Naive thymus-derived CD8-positive, alpha-beta T cell (primary cell): ENCODE measurements around the gene THSD7B. TPM values are rescaled to one million over a fixed set of nuclear protein-coding genes. Genes with fewer than 3 reads are reported as not detected.
"Not testable (repeated sequence)": the region's sequence is repeated elsewhere in the genome, so short reads cannot be mapped to it uniquely, and the experiment has no call there.

Experiments
- ATAC-seq, 2 donors: fragments of 150-1000 bp; cut with Tn5 transposase in 1 of 2; sonication (Bioruptor Pico), chemical (Tn5 transposase) in 1 of 2; 1 replicate in 1 of 2; 2 replicates in 1 of 2; pipeline ENCODE4 v1.10.0; 2021; ENCODE audit warnings: mild to moderate bottlenecking in 2 of 2, moderate library complexity in 2 of 2
- POLR2A ChIA-PET: fragments of 350-600 bp; sonication (Branson Sonifier 250); formaldehyde crosslinking; loops from one replicate; lab custom pipeline; 2021; ENCODE audit warnings: antibody characterized with exemption; lab: Charles Lee
- DNase-seq, 10 donors: peaks; one replicate each; pipeline versions ENCODE4 v3.0.0 to v3.0.0-alpha.2; 2020 to 2022
- H3K27ac Mint-ChIP-seq, 10 donors: one replicate each; pipeline ENCODE4 v1.8.0; 2020 to 2022; ENCODE audit warnings: mild to moderate bottlenecking in 10 of 10, mixed read lengths in 10 of 10, moderate library complexity in 4 of 10, inconsistent platforms in 1 of 10
- H3K27me3 Mint-ChIP-seq, 5 donors: one replicate each; pipeline ENCODE4 v1.8.0; 2021 to 2022; ENCODE audit warnings: mixed read lengths in 5 of 5
- H3K36me3 Mint-ChIP-seq, 3 donors: one replicate each; pipeline ENCODE4 v1.8.0; 2020 to 2022; ENCODE audit warnings: mixed read lengths in 3 of 3, mild to moderate bottlenecking in 2 of 3, inconsistent platforms in 1 of 3
- H3K4me1 Mint-ChIP-seq, 4 donors: one replicate each; pipeline ENCODE4 v1.8.0; 2021 to 2022; ENCODE audit warnings: mixed read lengths in 4 of 4
- H3K4me3 Mint-ChIP-seq, 10 donors: one replicate each; pipeline ENCODE4 v1.8.0; 2020 to 2022; ENCODE audit warnings: mild to moderate bottlenecking in 10 of 10, mixed read lengths in 10 of 10, moderate library complexity in 6 of 10, inconsistent platforms in 1 of 10
- H3K9me3 Mint-ChIP-seq, 9 donors: one replicate each; pipeline ENCODE4 v1.8.0; 2020 to 2022; ENCODE audit warnings: mixed read lengths in 9 of 9, mild to moderate bottlenecking in 3 of 9, inconsistent platforms in 1 of 9, moderate library complexity in 1 of 9
- polyA plus RNA-seq, 3 donors: library from polyadenylated mRNA; unstranded; fragments of 300-500 nt; fragmentation: Illumina TruSeq; gene quantifications; one replicate each; pipeline ENCODE4 v1.2.3, GENCODE V29; 2021
- total RNA-seq, 8 experiments: library from RNA in 2 of 8; stranded (reverse) in 2 of 8; gene quantifications; one replicate each; pipeline ENCODE4 v1.2.3 and lab custom pipeline; 2021 to 2026

The THSD7B gene
- total and polyA plus RNA-seq, 5 experiments from 2014 or later, result not detected

DNA sequence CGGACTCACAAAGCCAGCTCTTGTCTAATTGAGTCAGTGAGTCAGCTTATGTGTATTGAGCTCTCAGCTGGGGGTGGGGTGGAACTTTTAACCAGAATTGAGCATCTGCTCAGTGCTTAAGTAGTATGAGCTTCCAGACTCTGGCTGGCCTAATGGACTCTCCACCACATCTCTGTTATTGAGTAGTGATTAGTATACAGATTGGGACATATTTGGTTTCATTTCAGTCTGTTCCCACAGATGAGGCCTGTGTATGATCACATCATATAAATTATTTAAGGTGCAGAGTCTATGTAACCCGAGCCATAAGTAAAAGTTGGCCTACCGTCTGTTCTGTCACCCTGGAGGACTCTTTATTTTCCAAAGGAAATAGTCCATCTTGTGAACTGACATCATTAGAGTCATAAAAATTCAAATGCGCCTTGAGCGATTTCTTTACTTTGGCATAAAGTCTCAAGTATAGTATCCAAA lies 152.1 kb downstream of the THSD7B start:
- Mint-ChIP-seq H3K4me3 (no peak overlapping the region), H3K4me1 (no peaks in the 10 kb centered on the region), H3K9me3 (peaks cover 0 to 5% (median 0%) of the 10 kb centered on the region in 9 donors), H3K27me3 (peaks cover 0 to 11% (median 2%) of the 10 kb centered on the region in 5 donors), H3K27ac (no peak overlapping the region), H3K36me3 (no peaks in the 10 kb centered on the region)
- POLR2A ChIA-PET, result no interaction called here
- ATAC-seq, result no peak
- DNase-seq, result no peak

DNA sequence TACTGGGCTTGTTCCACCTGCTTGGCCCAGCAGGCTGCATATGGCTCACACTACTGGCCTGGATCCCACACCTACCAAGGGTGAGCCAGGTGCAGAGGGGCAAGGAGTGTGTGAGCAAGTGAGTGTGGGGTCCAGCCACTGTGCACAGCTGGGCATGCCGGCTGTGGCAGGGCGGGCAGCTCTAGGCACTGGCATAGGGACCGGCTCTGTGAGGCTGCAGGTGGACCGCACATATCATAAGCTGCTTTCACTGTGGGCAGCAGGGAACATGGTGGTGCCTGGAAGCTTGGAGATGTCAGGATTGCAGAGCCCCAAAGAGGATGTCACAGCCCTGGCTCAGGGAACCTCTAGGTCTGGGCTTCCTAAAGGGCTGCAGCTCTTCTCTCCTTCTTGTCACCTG lies 154.3 kb downstream of the THSD7B start:
- no peak overlapping the region for H3K4me3 Mint-ChIP-seq
- DNase-seq, result no peak
- H3K36me3 Mint-ChIP-seq, result no peaks in the 10 kb centered on the region
- peaks cover 0 to 6% (median 2%) of the 10 kb centered on the region in 9 donors for H3K9me3 Mint-ChIP-seq
- ATAC-seq, result no peak
- peaks cover 0 to 2% (median 0%) of the 10 kb centered on the region in 5 donors for H3K27me3 Mint-ChIP-seq
- POLR2A ChIA-PET, result no interaction called here
- no peaks in the 10 kb centered on the region for H3K4me1 Mint-ChIP-seq
- no peak overlapping the region for H3K27ac Mint-ChIP-seq

DNA sequence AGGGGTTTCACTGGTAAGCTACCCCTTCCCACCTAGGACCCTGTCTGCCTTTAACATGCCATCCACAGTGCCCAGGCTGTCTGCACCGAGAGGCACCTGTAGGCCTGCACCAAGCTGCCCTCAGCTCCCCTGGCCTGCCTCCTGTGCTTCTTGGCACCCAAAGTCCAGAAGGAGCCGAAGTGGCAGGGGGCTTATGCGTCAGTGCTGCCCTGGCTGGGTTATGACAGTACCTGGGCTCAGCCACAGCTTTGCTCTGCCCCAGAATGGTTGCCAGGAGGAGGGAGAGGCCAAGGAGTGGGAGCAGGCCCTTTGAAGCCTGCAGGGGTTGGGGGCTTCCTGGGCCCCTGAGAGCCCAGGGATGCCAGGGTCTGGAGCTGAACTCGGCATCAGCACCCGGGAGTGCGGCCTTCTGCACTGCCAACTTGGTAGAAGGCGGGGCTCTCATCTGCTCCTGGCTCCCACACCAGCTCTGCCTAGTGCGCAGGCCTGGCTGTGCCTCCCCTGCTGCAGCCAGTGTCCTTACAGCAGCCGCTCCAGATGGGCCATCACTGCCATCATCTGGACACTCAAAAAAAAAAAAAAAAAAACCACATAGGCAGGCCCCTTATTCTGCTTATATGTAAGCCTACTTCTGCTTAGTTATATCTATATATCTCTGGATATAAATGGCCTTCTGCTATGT lies 155.4 kb downstream of the THSD7B start:
- no peaks in the 10 kb centered on the region for H3K4me1 Mint-ChIP-seq
- POLR2A ChIA-PET, result no interaction called here
- no peaks in the 10 kb centered on the region for H3K27me3 Mint-ChIP-seq
- no peaks in the 10 kb centered on the region for H3K36me3 Mint-ChIP-seq
- no peak overlapping the region for H3K27ac Mint-ChIP-seq
- DNase-seq (no peak), ATAC-seq (no peak)
- peaks cover 0 to 6% (median 3%) of the 10 kb centered on the region in 9 donors for H3K9me3 Mint-ChIP-seq
- H3K4me3 Mint-ChIP-seq, result no peak overlapping the region

DNA sequence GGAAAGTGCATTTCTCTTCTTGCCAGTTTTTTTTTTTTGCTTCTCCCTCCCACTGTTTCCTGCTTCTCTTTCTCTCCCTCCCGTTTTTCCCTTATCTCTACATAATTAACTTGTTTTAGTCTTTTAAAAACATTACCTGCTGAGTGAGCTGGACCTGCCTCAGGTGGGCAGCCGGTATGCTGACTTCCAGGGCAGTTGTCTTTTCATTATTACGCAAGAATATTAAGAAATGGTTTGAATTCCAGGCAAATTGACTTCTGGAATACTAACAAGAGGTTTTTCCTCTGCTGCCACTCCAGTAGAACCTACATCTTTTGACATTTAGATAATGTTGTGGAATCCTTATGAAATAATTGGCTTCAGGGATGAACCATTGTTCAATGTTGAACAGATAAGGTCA lies 161.8 kb downstream of the THSD7B start:
- H3K4me1 Mint-ChIP-seq, result no peaks in the 10 kb centered on the region
- H3K27ac Mint-ChIP-seq, result no peak overlapping the region
- no peaks in the 10 kb centered on the region for H3K36me3 Mint-ChIP-seq
- peaks cover 0 to 19% (median 3%) of the 10 kb centered on the region in 9 donors for H3K9me3 Mint-ChIP-seq
- POLR2A ChIA-PET, result no interaction called here
- no peak overlapping the region for H3K4me3 Mint-ChIP-seq
- DNase-seq (no peak), ATAC-seq (no peak)
- peaks cover 6 to 13% (median 11%) of the 10 kb centered on the region in 5 donors for H3K27me3 Mint-ChIP-seq

DNA sequence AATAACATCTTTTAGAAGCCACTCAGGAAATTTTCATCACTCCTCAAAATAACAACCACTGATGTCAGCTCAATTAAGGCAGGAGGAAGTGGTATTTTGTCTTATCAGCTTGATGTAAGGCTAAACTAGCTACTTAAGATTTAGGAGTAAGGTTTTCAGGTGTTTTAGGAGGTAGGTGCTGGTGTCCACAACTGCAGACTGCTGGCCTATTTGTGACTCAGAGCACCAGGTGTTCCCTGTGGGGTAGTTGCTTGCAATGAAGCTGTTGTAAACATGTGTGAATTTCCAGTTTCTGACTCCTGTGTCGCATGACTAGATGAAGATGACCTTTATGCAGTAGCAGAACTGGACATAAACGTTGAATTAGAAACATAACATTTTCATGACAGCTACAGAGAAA lies 164.2 kb downstream of the THSD7B start:
- Mint-ChIP-seq H3K4me3 (no peak overlapping the region), H3K4me1 (no peaks in the 10 kb centered on the region), H3K27ac (peak overlapping the region in 1 of 10 donors; percentile 68), H3K36me3 (no peaks in the 10 kb centered on the region), H3K9me3 (peaks cover 0 to 14% (median 0%) of the 10 kb centered on the region in 9 donors), H3K27me3 (peaks cover 6 to 13% (median 11%) of the 10 kb centered on the region in 5 donors)
- ATAC-seq (no peak), DNase-seq (no peak)
- POLR2A ChIA-PET, result no interaction called here

DNA sequence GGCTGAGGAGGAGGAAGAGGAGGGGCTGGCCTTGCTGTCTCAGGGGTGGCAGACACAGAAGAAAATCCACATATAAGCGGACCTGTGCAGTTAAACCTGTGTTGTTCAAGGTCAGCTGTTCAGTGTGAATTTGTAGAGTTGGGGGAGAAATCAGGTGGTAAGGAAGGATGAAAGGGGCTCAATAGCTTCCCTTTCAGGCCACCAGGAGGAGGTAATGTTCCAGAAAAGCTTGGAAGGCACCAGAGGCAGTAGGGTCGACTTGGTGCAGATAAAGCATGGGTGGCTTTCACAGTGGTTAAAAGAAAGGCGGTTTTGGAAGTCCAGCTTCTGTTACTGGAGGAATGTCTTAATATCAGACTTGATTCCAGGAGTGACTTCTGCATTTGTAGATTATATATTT lies 167.4 kb downstream of the THSD7B start:
- no peaks in the 10 kb centered on the region for H3K4me1 Mint-ChIP-seq
- POLR2A ChIA-PET, result no interaction called here
- no peak for DNase-seq
- H3K27ac Mint-ChIP-seq, result no peak overlapping the region
- peaks cover 0 to 5% (median 2%) of the 10 kb centered on the region in 5 donors for H3K27me3 Mint-ChIP-seq
- H3K4me3 Mint-ChIP-seq, result no peak overlapping the region
- peaks cover 0 to 3% (median 0%) of the 10 kb centered on the region in 3 donors for H3K36me3 Mint-ChIP-seq
- no peak for ATAC-seq
- H3K9me3 Mint-ChIP-seq, result peaks cover 0 to 9% (median 0%) of the 10 kb centered on the region in 9 donors

DNA sequence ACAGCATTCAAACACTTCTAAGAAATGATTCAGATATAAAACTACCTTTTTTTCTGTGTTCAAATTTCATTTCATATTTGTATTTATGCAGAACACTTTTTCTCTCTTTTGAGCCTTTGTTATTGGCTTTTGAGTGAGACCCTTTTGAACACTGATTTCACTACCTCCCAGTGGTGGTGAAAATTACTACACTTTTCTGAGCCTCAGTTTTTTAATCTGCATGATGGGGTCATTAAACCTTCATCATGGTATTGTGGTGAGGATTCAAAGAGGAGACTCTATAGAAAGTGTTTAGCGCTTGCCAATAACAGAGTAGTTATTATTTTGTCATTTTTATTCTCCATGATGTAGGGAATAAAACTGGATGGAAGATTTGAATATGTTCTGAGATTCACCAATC lies 169.8 kb downstream of the THSD7B start:
- Mint-ChIP-seq H3K27ac (no peak overlapping the region), H3K9me3 (peaks cover 0 to 25% (median 0%) of the 10 kb centered on the region in 9 donors), H3K4me3 (no peak overlapping the region)

DNA sequence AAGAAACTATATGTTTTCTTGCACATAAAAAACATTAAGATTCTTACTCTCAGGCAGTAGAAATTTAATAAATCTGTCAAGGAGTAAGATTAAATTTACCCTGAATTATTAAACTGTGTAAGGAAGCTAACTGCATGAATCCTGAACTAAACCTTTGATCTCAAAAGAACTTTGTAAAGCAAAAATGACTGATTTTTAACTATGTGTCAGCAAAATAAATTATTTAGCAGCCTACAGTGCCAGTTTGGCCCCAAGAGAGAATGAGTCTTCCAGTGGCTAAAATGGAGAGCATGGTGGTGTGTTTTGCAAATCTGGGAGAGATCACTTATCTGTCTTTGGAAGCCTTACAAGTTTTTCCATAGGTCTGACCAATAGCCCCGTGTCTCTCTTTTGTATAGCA lies 190.7 kb downstream of the THSD7B start:
- Mint-ChIP-seq H3K27ac (no peak overlapping the region), H3K4me1 (no peaks in the 10 kb centered on the region), H3K9me3 (peaks cover 0 to 4% (median 0%) of the 10 kb centered on the region in 9 donors), H3K36me3 (no peaks in the 10 kb centered on the region), H3K27me3 (peaks cover 0 to 2% (median 0%) of the 10 kb centered on the region in 5 donors), H3K4me3 (no peak overlapping the region)
- POLR2A ChIA-PET, result no interaction called here
- DNase-seq, result no peak
- ATAC-seq, result no peak

More for the DNA sequence above, 169.8 kb downstream of the THSD7B start:
- no peaks in the 10 kb centered on the region for H3K4me1 Mint-ChIP-seq
- H3K27me3 Mint-ChIP-seq, result peaks cover 0 to 3% (median 0%) of the 10 kb centered on the region in 5 donors
- POLR2A ChIA-PET, result no interaction called here
- ATAC-seq (no peak), DNase-seq (no peak)
- H3K36me3 Mint-ChIP-seq, result peaks cover 0 to 3% (median 0%) of the 10 kb centered on the region in 3 donors

DNA sequence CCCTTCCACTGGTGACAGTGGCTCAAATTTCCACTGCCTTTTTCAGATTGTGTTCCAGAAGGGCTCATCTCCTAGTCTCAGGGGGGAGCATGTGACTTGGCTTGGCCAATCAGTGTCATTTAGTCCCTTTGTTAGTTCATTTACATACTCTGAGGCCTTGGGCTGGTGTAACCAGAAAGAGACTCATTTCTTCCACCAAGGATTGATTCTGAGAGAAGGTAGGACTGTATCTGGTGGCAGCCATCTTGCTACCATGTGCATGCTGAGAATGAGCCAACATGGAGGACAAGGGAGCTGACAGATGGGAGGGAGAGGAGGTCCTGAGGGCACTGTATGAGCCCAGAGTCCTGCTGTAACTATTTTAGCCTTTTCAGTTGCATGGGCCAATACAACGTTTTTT lies 191.7 kb downstream of the THSD7B start:
- POLR2A ChIA-PET, result no interaction called here
- DNase-seq (no peak), ATAC-seq (no peak)
- H3K36me3 Mint-ChIP-seq, result no peaks in the 10 kb centered on the region
- H3K4me1 Mint-ChIP-seq, result no peaks in the 10 kb centered on the region
- no peak overlapping the region for H3K27ac Mint-ChIP-seq
- peaks cover 0 to 7% (median 0%) of the 10 kb centered on the region in 9 donors for H3K9me3 Mint-ChIP-seq
- peaks cover 0 to 2% (median 0%) of the 10 kb centered on the region in 5 donors for H3K27me3 Mint-ChIP-seq
- H3K4me3 Mint-ChIP-seq, result no peak overlapping the region

DNA sequence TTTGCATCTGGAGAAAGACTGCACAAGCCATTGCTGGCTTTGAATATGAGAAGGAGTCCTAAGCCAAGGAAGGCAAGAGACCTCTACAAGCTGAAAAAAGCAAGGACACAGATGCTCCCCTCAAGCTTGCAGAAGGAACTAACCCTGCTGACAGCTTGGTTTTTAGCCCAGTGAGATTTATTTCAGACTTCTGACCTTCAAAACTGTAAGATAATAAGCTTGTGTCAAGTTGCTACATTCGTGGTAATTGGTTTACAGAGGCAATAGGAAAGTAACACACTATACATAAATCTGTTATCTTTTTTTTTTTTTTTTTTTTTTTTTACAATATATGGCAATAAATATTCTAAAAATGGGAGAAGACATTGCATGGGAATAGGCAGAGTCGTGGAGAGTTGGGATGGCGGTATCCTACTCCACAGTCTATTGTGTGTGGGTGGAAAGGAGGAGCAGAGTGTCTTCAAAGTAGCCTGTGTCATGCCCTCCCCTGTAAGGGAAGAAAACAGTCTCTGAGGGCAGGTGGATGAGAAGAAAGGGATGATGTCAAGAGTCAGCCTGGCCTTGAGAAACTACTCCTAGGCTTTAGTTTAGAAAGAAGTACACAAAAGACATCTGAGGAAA lies 196.9 kb downstream of the THSD7B start:
- ATAC-seq (no peak), DNase-seq (no peak)
- Mint-ChIP-seq H3K9me3 (peaks cover 0 to 9% (median 0%) of the 10 kb centered on the region in 9 donors), H3K4me3 (no peak overlapping the region), H3K27ac (peak overlapping the region in 1 of 10 donors; percentile 46), H3K4me1 (peaks cover 0 to 2% (median 0%) of the 10 kb centered on the region in 4 donors), H3K36me3 (no peaks in the 10 kb centered on the region), H3K27me3 (peaks cover 0 to 10% (median 2%) of the 10 kb centered on the region in 5 donors)
- POLR2A ChIA-PET, result no interaction called here

DNA sequence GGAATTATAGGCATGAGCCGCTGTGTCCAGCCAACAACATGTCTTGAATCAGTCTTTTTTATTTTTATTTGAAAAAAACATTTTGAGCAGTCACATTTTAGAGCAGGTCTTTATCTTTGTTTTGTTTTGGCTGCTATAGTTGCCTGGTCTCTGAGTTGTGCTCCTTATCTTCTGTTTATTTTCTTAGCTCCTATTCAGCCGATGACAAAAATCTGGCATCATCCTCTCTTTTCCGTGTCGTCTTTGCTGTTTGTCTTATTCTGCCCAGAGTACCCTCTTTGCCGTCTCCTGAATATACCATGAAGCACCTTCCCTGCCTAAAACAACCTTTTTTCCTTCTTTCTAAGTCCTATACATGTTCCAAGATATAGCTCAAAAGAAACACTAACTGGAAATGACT lies 201.1 kb downstream of the THSD7B start:
- Mint-ChIP-seq H3K36me3 (no peaks in the 10 kb centered on the region), H3K4me3 (no peak overlapping the region), H3K27ac (no peak overlapping the region), H3K9me3 (peaks cover 0 to 9% (median 0%) of the 10 kb centered on the region in 9 donors), H3K27me3 (peaks cover 0 to 10% (median 1%) of the 10 kb centered on the region in 5 donors), H3K4me1 (peaks cover 0 to 2% (median 0%) of the 10 kb centered on the region in 4 donors)
- DNase-seq, result no peak
- POLR2A ChIA-PET, result no interaction called here
- ATAC-seq, result no peak

DNA sequence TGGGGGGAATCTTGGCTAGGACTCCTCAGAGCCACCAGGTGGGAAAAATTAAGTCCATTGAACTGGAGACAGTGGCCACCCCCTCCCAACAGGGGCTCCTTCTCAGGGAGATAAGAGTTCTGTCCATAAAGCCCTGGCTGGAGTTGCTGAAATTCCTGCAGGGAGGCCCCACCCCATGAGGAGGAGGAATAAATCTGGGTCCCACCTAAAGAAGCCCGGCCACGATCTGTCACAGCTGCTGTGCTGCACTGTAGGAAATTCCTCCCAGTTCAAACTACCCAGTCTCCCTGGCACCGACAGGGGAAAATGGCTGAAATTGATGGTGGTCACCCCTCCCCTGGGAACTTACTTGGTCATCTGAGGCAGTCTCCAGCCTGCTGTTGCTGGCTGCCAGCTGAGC lies 215.0 kb downstream of the THSD7B start:
- no peak for ATAC-seq
- Mint-ChIP-seq H3K27ac (no peak overlapping the region), H3K27me3 (peaks cover 0 to 36% (median 7%) of the 10 kb centered on the region in 5 donors)

DNA sequence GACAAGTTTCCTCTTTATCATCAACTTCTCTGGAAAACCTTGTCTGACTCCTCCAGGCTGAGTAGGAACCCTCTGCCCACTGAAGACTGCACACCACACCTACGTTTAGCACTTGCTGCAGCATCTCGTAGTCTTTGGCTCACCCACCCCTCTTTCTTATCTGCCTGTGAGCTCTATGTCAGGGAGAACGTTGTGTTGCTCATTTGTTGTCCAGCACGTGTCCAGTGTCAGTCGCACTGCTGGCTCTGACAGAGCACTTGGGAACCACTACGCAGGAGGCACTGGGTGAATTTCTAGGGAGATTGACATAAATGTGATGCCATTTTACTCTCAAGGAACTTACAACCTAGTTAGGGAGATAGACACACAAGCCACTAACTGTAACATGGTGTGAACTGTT lies 216.3 kb downstream of the THSD7B start:
- DNase-seq, H3K4me1 Mint-ChIP-seq, H3K36me3 Mint-ChIP-seq, H3K4me3 Mint-ChIP-seq, ATAC-seq, POLR2A ChIA-PET, H3K9me3 Mint-ChIP-seq: not testable (repeated sequence)
- H3K27ac Mint-ChIP-seq, result peak overlapping the region in 1 of 10 donors; percentile 14
- peaks cover 2 to 40% (median 7%) of the 10 kb centered on the region in 5 donors for H3K27me3 Mint-ChIP-seq

More for the DNA sequence above, 215.0 kb downstream of the THSD7B start:
- no peaks in the 10 kb centered on the region for H3K36me3 Mint-ChIP-seq
- H3K4me1 Mint-ChIP-seq, result no peaks in the 10 kb centered on the region
- POLR2A ChIA-PET, result no interaction called here
- H3K4me3 Mint-ChIP-seq, result no peak overlapping the region
- no peak for DNase-seq
- H3K9me3 Mint-ChIP-seq, result peaks cover 0 to 15% (median 5%) of the 10 kb centered on the region in 9 donors
